CD1c-positive myeloid dendritic cell (primary cell): ENCODE data around the gene GPI.
"Not testable (repeated sequence)": the region's sequence is repeated elsewhere in the genome, so short reads cannot be mapped to it uniquely, and the experiment has no call there.

Experiments
- DNase-seq: peaks from one replicate; pipeline ENCODE4 v3.0.0-alpha.2; 2016; ENCODE audit errors: extremely low spot score

Gene GPI

GRCh38 chr19:34367624-34367957, 2.6 kb downstream of the GPI start:
- DNase-seq = no peak

GRCh38 chr19:34368338-34368737, 3.3 kb downstream of the GPI start:
- DNase-seq = no peak

- DNase-seq = not testable (repeated sequence)
Observed at GRCh38 chr19:34369166-34369565, 4.2 kb downstream of the GPI start.

- DNase-seq = no peak
Observed at GRCh38 chr19:34370117-34370516, 5.1 kb downstream of the GPI start.

GRCh38 chr19:34370983-34371382, 6.0 kb downstream of the GPI start:
- DNase-seq = no peak

GRCh38 chr19:34373601-34374288, 8.7 kb downstream of the GPI start:
- no peak for DNase-seq

GRCh38 chr19:34375598-34375997, 10.6 kb downstream of the GPI start:
- DNase-seq = peak; percentile 18

DNA sequence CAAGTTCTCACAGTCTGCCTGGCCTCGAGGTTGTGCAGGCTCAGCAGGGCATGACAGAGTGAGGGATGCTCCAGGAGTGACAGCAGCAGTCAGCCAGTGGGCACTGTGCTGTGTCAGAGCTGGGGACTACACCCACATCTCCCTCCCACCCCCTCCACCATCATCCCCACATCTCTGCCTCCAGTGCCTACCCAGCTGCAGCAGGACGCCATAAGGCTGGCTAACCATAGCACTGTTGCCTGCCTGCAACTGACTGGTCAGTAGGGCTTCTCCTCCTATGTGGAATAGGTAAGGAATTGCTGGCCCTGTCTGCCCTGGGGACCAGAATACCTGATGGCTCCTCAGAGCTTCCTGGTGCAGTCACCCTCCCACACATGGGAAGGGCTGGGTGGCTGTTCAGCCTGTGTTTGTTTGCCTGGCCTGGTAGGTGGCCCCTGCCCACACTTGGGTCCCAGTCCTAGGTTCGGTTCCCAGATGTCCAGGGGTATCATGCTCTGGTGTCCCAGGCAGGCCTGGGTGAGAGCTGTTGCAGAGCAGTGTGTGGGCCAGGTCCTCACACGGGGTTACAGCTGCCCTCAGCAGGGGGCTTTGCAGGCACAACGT, 15.7 kb downstream of the GPI start:
- no peak for DNase-seq

DNA sequence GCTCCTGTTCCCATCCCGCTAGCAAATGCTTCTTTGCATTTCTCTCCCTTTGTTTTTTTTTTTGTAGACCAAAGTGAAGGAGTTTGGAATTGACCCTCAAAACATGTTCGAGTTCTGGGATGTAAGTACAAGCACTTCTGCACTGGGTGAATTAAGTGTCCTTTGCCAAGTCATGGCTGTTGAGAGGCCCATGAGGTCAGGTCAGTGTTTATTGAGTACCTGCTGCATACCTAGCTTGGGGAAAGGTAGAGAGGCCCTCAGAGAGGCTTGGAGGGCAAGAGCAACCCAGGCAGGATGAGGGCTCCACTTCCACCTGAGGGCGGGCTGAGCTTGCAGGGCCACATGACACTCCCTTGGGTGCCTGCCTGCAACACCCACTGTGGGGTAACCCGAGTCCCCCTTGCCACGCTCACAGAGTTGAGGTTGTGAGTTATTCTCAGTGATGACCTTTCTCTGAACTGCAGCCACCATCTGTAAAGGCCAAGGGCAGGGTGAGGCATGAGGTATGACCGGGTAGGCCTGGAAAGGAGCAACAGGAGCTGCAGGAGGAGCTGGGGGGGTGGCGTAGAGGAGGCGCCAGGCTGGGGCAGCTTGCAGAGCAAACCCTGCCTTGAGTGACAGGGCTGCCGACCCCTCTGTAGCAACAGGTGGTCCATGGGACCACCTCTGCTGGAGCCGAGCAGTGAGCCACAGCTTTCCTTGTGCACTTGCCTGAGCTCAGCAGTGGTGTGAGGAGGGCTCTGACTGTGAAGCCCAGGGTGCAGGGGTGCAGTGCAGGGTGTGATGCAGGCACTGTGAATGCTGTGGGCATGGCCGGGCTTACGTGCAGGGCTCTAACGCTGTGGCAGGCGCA, 16.6 kb downstream of the GPI start:
- no peak for DNase-seq

DNA sequence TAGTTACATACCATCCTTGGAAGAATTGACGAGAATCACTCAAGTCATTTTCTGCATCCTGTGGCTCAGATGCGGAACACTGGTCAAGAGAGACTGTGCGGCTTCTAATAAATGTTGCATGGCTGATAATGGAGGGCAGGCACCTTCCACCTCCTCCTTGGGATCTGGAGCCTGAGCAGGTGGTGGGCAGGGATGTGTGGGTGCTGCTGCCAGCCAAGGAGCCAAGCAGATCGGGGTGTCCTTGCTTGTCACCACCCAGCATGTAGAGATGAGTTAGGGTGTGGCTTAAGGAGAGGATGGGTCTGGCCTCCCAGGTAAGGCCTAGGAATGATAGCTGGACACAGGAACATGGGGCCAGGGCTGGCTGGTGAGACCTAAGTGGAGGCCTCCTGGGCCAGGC, 17.5 kb downstream of the GPI start:
- no peak for DNase-seq

GRCh38 chr19:34383599-34383998, 18.6 kb downstream of the GPI start:
- no peak for DNase-seq

- DNase-seq = no peak
Observed at GRCh38 chr19:34386645-34387445, 21.8 kb downstream of the GPI start.

DNA sequence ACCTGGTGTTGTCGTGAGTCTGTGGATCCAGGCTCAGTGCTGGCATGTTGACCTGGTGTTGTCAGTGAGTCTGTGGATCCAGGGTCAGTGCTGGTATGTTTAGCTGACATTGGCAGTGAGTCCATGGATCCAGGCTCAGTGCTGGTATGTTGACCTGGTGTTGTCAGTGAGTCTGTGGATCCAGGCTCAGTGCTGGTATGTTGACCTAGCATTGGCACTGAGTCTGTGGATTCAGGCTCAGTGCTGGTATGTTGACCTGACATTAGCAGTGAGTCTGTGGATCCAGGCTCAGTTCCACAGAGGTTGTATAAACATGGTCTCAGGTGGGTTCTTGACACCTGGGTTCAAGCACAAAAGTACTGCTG, 22.4 kb downstream of the GPI start:
- DNase-seq = no peak

GRCh38 chr19:34388745-34389144, 23.7 kb downstream of the GPI start:
- DNase-seq = not testable (repeated sequence)

DNA sequence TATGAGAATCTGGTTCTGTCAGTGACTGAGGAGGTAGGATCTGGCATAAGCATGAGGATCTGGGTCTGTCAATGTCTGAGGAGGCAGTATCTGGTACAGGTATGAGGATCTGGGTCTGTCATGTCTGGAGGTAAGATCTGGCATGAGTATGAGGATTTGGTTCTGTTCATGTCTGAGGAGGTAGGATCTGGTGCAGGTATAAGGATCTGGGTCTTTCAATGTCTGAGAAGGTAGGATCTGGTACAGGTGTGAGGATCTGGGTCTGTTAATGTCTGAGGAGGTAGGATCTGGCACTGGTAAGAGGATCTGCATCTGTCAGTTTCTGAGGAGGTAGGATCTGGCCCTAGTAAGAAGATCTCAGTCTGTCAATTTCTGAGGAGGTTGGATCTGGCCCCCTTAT, 26.8 kb downstream of the GPI start:
- DNase-seq = no peak

GRCh38 chr19:34393031-34393430, 28.0 kb downstream of the GPI start:
- no peak for DNase-seq

GRCh38 chr19:34393629-34394028, 28.6 kb downstream of the GPI start:
- DNase-seq = no peak

DNA sequence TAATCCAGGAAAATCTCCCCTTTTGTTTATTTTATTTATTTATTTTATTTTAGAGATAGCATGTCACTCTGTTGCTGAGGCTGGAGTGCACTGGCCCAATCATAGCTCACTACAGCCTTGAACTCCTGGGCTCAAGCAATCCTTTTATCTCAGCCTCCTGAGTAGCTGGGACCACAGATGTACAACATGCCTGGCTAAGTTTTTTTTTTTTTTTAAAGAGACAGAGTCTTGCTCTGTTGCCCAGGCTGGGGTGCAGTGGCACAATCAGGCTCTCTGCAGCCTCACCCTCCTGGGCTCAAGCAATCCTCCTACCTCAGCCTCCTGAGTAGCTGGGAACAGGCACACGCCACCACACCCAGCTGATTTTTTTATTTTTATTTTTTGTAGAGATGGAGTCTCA, 32.9 kb downstream of the GPI start:
- no peak for DNase-seq

- no peak for DNase-seq
Observed at GRCh38 chr19:34399886-34400285, 34.9 kb downstream of the GPI start.

GRCh38 chr19:34400844-34401243, 35.8 kb downstream of the GPI start:
- not testable (repeated sequence) for DNase-seq

DNA sequence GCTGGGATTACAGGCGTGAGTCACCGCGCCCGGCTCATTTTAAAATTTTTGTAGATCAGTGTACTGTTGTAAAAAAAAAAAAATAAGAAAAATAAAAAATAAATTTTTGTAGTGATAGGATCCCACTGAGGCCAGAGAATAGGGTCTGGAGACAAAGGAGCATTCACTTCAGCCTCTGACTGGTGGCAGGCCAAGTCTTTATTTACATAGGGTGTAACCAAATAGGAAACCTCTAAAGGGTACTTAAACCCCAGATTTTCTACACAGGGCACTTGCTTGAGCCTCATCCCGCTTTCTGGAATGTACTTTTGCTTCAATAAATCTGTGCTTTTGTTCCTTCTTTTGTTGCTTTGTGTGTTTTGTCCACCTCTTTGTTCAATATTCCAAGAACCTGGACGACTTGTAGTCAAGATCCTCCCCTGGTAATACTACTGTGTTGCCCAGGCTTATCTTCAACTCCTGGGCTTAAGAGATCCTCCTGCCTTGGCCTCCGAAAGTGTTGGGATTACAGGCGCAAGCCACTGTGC, 37.1 kb downstream of the GPI start:
- DNase-seq = no peak

- DNase-seq = no peak
Observed at GRCh38 chr19:34403784-34404108, 38.8 kb downstream of the GPI start.
